Vagina (tissue), 2 donors: Measurements from ENCODE around the gene PANK3. TPM values are rescaled to one million over a fixed set of nuclear protein-coding genes. Genes with fewer than 3 reads are reported as not detected.

Experiments
- DNase-seq, 2 donors: peaks; one replicate each; pipeline ENCODE4 v3.0.0-alpha.2; 2017; ENCODE audit errors: extremely low spot score in 2 of 2
- H3K27ac ChIP-seq: fragments of 200-600 bp; sonication (generic); one replicate; pipeline ENCODE4 v1.5.1; 2019
- H3K27me3 ChIP-seq: fragments of 200-600 bp; sonication (generic); one replicate; pipeline ENCODE4 v1.5.1; 2019
- H3K36me3 ChIP-seq, 2 donors: fragments of 200-600 bp; sonication (generic); one replicate each; pipeline ENCODE4 v1.5.1; 2017 to 2019
- H3K4me1 ChIP-seq: fragments of 200-600 bp; sonication (generic); one replicate; pipeline ENCODE4 v1.5.1; 2019
- H3K4me3 ChIP-seq, 2 donors: fragments of 200-600 bp; sonication (generic); 1 replicate in 1 of 2; 2 replicates in 1 of 2; pipeline ENCODE4 v1.5.1; 2016 to 2019
- H3K9me3 ChIP-seq: fragments of 200-600 bp; sonication (generic); one replicate; pipeline ENCODE4 v1.5.1; 2019
- CTCF ChIP-seq, 3 experiments: fragments of 450-650 bp in 2 of 3; fragments of 200-600 bp in 1 of 3; sonication (generic) in 1 of 3; IDR thresholded peaks; one replicate each; pipeline ENCODE4 v1.5.1; 2017 to 2019; ENCODE audit warnings: antibody characterized with exemption in 3 of 3, mild to moderate bottlenecking in 2 of 3, moderate library complexity in 2 of 3
- POLR2A ChIP-seq, 2 donors: fragments of 450-650 bp; IDR thresholded peaks; one replicate each; pipeline ENCODE4 v1.6.1; 2017; ENCODE audit warnings: antibody characterized with exemption in 2 of 2, mild to moderate bottlenecking in 2 of 2, moderate library complexity in 2 of 2
- POLR2AphosphoS5 ChIP-seq, 2 donors: sonication (generic); formaldehyde crosslinking; IDR thresholded peaks; one replicate each; pipeline ENCODE4 v1.9.0; 2017; ENCODE audit warnings: antibody characterized with exemption in 2 of 2, mild to moderate bottlenecking in 2 of 2, low read depth in 1 of 2; ENCODE audit not compliant: insufficient read depth in 1 of 2
- intact Hi-C: fragments of 100-400 bp; cut with DNase I; formaldehyde crosslinking; loops from one replicate; pipeline ENCODE4 v1.15.1; 2023
- total RNA-seq: library from RNA; depleted of rRNA; stranded (reverse); fragments of >200 nt; gene quantifications from one replicate; pipeline ENCODE4 v1.2.3, GENCODE V29; 2016

PANK3 gene
- 29.5 TPM for total RNA-seq

GRCh38 chr5:168578538-168579487 lies at the start of gene PANK3:
Gene PANK3, minus strand, starts transcription at chr5:168579368. Its CDS starts 85 bp downstream, at chr5:168579283.
- H3K4me3 ChIP-seq = peak within 1 kb of the TSS; percentile 90 to 93
- intact Hi-C loops = no loop called here
- H3K36me3 ChIP-seq = no peaks in the 10 kb centered on the region
- peak within 1 kb of the TSS; percentile 96 for H3K27ac ChIP-seq
- no peaks in the 10 kb centered on the region for H3K9me3 ChIP-seq
- DNase-seq = no peak
- TF ChIP-seq POLR2A (IDR thresholded peaks at IDR 0.05) = no peak
- TF ChIP-seq POLR2AphosphoS5 (IDR thresholded peaks at IDR 0.05; ENCODE audit: insufficient read depth in 1 of 2, low read depth in 1 of 2) = no peak
- no peak for TF ChIP-seq CTCF (IDR thresholded peaks at IDR 0.05)
- peaks cover 34% of the 10 kb centered on the region for H3K4me1 ChIP-seq
- no peaks in the 10 kb centered on the region for H3K27me3 ChIP-seq

- no peaks in the 10 kb centered on the region for H3K36me3 ChIP-seq
- no peak for DNase-seq
- H3K27ac ChIP-seq = no peak overlapping the region
- intact Hi-C loops = no loop called here
- no peaks in the 10 kb centered on the region for H3K27me3 ChIP-seq
- no peaks in the 10 kb centered on the region for H3K4me1 ChIP-seq
- no peak overlapping the region for H3K4me3 ChIP-seq
- TF ChIP-seq POLR2AphosphoS5 (IDR thresholded peaks at IDR 0.05; ENCODE audit: insufficient read depth in 1 of 2, low read depth in 1 of 2) (no peak), CTCF (IDR thresholded peaks at IDR 0.05) (no peak)
- H3K9me3 ChIP-seq = no peaks in the 10 kb centered on the region
These were observed 45.7 kb upstream of the PANK3 start for GRCh38 chr5:168624850-168625364.

- Histone ChIP-seq H3K4me3 (no peak overlapping the region), H3K9me3 (no peaks in the 10 kb centered on the region), H3K36me3 (no peaks in the 10 kb centered on the region), H3K27ac (no peak overlapping the region), H3K4me1 (no peaks in the 10 kb centered on the region), H3K27me3 (no peaks in the 10 kb centered on the region)
- intact Hi-C loops = no loop called here
- TF ChIP-seq POLR2A (IDR thresholded peaks at IDR 0.05) (no peak), POLR2AphosphoS5 (IDR thresholded peaks at IDR 0.05; ENCODE audit: insufficient read depth in 1 of 2, low read depth in 1 of 2) (no peak), CTCF (IDR thresholded peaks at IDR 0.05) (no peak)
- no peak for DNase-seq
These were observed 41.6 kb upstream of the PANK3 start for GRCh38 chr5:168620807-168621206.

- no peaks in the 10 kb centered on the region for H3K4me1 ChIP-seq
- no peaks in the 10 kb centered on the region for H3K9me3 ChIP-seq
- H3K27ac ChIP-seq = no peak overlapping the region
- no peaks in the 10 kb centered on the region for H3K27me3 ChIP-seq
- intact Hi-C loops = no loop called here
- H3K4me3 ChIP-seq = no peak overlapping the region
- DNase-seq = peak in 1 of 2 donors; percentile 74
- TF ChIP-seq POLR2AphosphoS5 (IDR thresholded peaks at IDR 0.05; ENCODE audit: insufficient read depth in 1 of 2, low read depth in 1 of 2) = no peak
- no peak for TF ChIP-seq CTCF (IDR thresholded peaks at IDR 0.05)
- TF ChIP-seq POLR2A (IDR thresholded peaks at IDR 0.05) = no peak
- no peaks in the 10 kb centered on the region for H3K36me3 ChIP-seq
These were observed 35.5 kb upstream of the PANK3 start for GRCh38 chr5:168614661-168615060.

- peak in 1 of 2 donors; percentile 37 for DNase-seq
- Histone ChIP-seq H3K27ac (no peak overlapping the region), H3K4me3 (no peak overlapping the region), H3K9me3 (no peaks in the 10 kb centered on the region), H3K27me3 (no peaks in the 10 kb centered on the region), H3K36me3 (no peaks in the 10 kb centered on the region), H3K4me1 (no peaks in the 10 kb centered on the region)
- intact Hi-C loops = no loop called here
- TF ChIP-seq CTCF (IDR thresholded peaks at IDR 0.05) = no peak
- TF ChIP-seq POLR2AphosphoS5 (IDR thresholded peaks at IDR 0.05; ENCODE audit: insufficient read depth in 1 of 2, low read depth in 1 of 2) = no peak
- no peak for TF ChIP-seq POLR2A (IDR thresholded peaks at IDR 0.05)
These were observed 34.8 kb upstream of the PANK3 start for GRCh38 chr5:168613996-168614395.
